ENCODE results near the gene TSSC4.

TSSC4 gene

GRCh38 chr11:2365571-2366210 is 34.9 kb upstream of the TSSC4 start:
- no peak for DNase-seq (ENCODE audit: low read depth in 2 of 2)
- H3K4me3 ChIP-seq (replicated peaks in 1 of 2; ENCODE audit: low read depth in 2 of 2, low read length in 2 of 2): no peak overlapping the region
- no peak for TF ChIP-seq CTCF (IDR thresholded peaks at IDR 0.05; ENCODE audit: low read depth, low read length)

- H3K4me3 ChIP-seq (replicated peaks in 1 of 2; ENCODE audit: low read depth in 2 of 2, low read length in 2 of 2): no peak overlapping the region
- DNase-seq (ENCODE audit: low read depth in 2 of 2): no peak
- TF ChIP-seq CTCF (IDR thresholded peaks at IDR 0.05; ENCODE audit: low read depth, low read length): no peak
These were observed 34.3 kb upstream of the TSSC4 start for GRCh38 chr11:2366276-2366675.

GRCh38 chr11:2366733-2367132 is 33.8 kb upstream of the TSSC4 start:
- DNase-seq (ENCODE audit: low read depth in 2 of 2): no peak
- H3K4me3 ChIP-seq (replicated peaks in 1 of 2; ENCODE audit: low read depth in 2 of 2, low read length in 2 of 2): no peak overlapping the region
- TF ChIP-seq CTCF (IDR thresholded peaks at IDR 0.05; ENCODE audit: low read depth, low read length): no peak

- no peak for TF ChIP-seq CTCF (IDR thresholded peaks at IDR 0.05; ENCODE audit: low read depth, low read length)
These were observed 33.0 kb upstream of the TSSC4 start for GRCh38 chr11:2367266-2368160.

GRCh38 chr11:2368178-2368850 is 32.2 kb upstream of the TSSC4 start:
- H3K4me3 ChIP-seq (replicated peaks in 1 of 2; ENCODE audit: low read depth in 2 of 2, low read length in 2 of 2): no peak overlapping the region
- TF ChIP-seq CTCF (IDR thresholded peaks at IDR 0.05; ENCODE audit: low read depth, low read length): no peak
- no peak for DNase-seq (ENCODE audit: low read depth in 2 of 2)

More at GRCh38 chr11:2367266-2368160, 33.0 kb upstream of the TSSC4 start:
- H3K4me3 ChIP-seq (replicated peaks in 1 of 2; ENCODE audit: low read depth in 2 of 2, low read length in 2 of 2): no peak overlapping the region
- DNase-seq (ENCODE audit: low read depth in 2 of 2): no peak

GRCh38 chr11:2368851-2369180 is 31.7 kb upstream of the TSSC4 start:
- TF ChIP-seq CTCF (IDR thresholded peaks at IDR 0.05; ENCODE audit: low read depth, low read length): no peak
- no peak overlapping the region for H3K4me3 ChIP-seq (replicated peaks in 1 of 2; ENCODE audit: low read depth in 2 of 2, low read length in 2 of 2)
- no peak for DNase-seq (ENCODE audit: low read depth in 2 of 2)
